HG03378 (cell line): ENCODE measurements around the gene CDX2.

ENCODE experiments used
- ATAC-seq: cut with Tn5 transposase; IDR thresholded peaks from one replicate; pipeline ENCODE4 v1.9.1; 2021; ENCODE audit warnings: mild to moderate bottlenecking, moderate library complexity; ENCODE audit not compliant: unreplicated experiment

The CDX2 gene

GRCh38 chr13:27979001-27979643 lies 10.0 kb upstream of the CDX2 start:
- ATAC-seq: no peak

GRCh38 chr13:27978301-27978968 lies 9.3 kb upstream of the CDX2 start:
- ATAC-seq: no peak

- no peak for ATAC-seq
Observed at GRCh38 chr13:27977476-27978300, 8.6 kb upstream of the CDX2 start.

- ATAC-seq: no peak
Observed at GRCh38 chr13:27976362-27977091, 7.4 kb upstream of the CDX2 start.

GRCh38 chr13:27975564-27976361 lies 6.6 kb upstream of the CDX2 start:
- ATAC-seq: no peak

GRCh38 chr13:27973961-27974662 lies 5.0 kb upstream of the CDX2 start:
- ATAC-seq: no peak

- ATAC-seq: no peak
Observed at GRCh38 chr13:27973291-27973690, 4.2 kb upstream of the CDX2 start.

- ATAC-seq: no peak
Observed at GRCh38 chr13:27972478-27972820, 3.3 kb upstream of the CDX2 start.

GRCh38 chr13:27971776-27972477 lies 2.8 kb upstream of the CDX2 start:
- ATAC-seq: no peak

GRCh38 chr13:27971236-27971645 lies 2.1 kb upstream of the CDX2 start:
- no peak for ATAC-seq

GRCh38 chr13:27970382-27971235 lies 1.5 kb upstream of the CDX2 start:
- ATAC-seq: no peak

- ATAC-seq: no peak
Observed at GRCh38 chr13:27969866-27970229, 733 bp upstream of the CDX2 start.

- ATAC-seq: no peak
Observed at GRCh38 chr13:27968316-27969081, 616 bp downstream of the CDX2 start.

- ATAC-seq: no peak
Observed at GRCh38 chr13:27967736-27968315, 1.3 kb downstream of the CDX2 start.

GRCh38 chr13:27967203-27967735 lies 1.8 kb downstream of the CDX2 start:
- no peak for ATAC-seq

- no peak for ATAC-seq
Observed at GRCh38 chr13:27966641-27967202, 2.4 kb downstream of the CDX2 start.
